Adipocyte (in vitro differentiated cells): ENCODE data around the gene LEPROT.

Experiments
- DNase-seq: peaks from one replicate; pipeline ENCODE4 v3.0.0-alpha.2; 2015; ENCODE audit warnings: low read depth
- H3K27me3 ChIP-seq: replicated peaks from 2 replicates; pipeline ENCODE4 v1.7.0; 2013; ENCODE audit warnings: mild to moderate bottlenecking, low read length, moderate library complexity; ENCODE audit not compliant: control insufficient read depth, insufficient read depth
- H3K36me3 ChIP-seq: 2 replicates; pipeline ENCODE4 v1.7.0; 2013; ENCODE audit warnings: low read length, mild to moderate bottlenecking, moderate library complexity; ENCODE audit not compliant: control insufficient read depth, insufficient read depth, severe bottlenecking
- H3K4me1 ChIP-seq: 2 replicates; pipeline ENCODE4 v1.7.0; 2013; ENCODE audit warnings: mild to moderate bottlenecking, low read length, moderate library complexity; ENCODE audit not compliant: control insufficient read depth, insufficient read depth
- H3K4me3 ChIP-seq: 2 replicates; pipeline ENCODE4 v1.7.0; 2013; ENCODE audit warnings: mild to moderate bottlenecking, low read length, moderate library complexity
- H3K9ac ChIP-seq: 2 replicates; pipeline ENCODE4 v1.7.0; 2013; ENCODE audit warnings: mild to moderate bottlenecking, low read length, moderate library complexity
- H3K9me3 ChIP-seq: 2 replicates; pipeline ENCODE4 v1.7.0; 2013; ENCODE audit warnings: mild to moderate bottlenecking, low read length, moderate library complexity; ENCODE audit not compliant: control insufficient read depth

Gene LEPROT

DNA sequence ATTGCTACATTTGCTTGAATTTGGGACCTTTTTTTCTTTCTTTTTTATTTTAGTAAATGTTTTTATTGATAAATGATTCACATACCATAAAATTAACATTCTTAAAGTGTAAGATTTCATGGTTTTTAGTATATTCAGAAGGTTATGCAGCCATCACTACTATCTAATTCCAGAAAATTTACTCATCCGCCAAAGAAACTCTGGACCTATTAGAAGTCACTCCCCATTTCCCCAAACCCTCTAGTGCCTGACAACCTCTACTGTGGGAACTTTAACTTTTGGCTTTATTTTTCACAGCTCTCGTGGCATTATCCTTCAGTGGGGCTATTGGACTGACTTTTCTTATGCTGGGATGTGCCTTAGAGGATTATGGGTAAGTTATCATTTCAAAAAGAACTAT lies 4.5 kb downstream of the LEPROT start:
- DNase-seq = no peak
- peak overlapping the region; percentile 38 for H3K4me3 ChIP-seq
- H3K9ac ChIP-seq = peak overlapping the region; percentile 44
- H3K27me3 ChIP-seq = no peaks in the 10 kb centered on the region
- no peaks in the 10 kb centered on the region for H3K9me3 ChIP-seq
- H3K36me3 ChIP-seq = peaks cover 43% of the 10 kb centered on the region
- peaks cover 59% of the 10 kb centered on the region for H3K4me1 ChIP-seq

DNA sequence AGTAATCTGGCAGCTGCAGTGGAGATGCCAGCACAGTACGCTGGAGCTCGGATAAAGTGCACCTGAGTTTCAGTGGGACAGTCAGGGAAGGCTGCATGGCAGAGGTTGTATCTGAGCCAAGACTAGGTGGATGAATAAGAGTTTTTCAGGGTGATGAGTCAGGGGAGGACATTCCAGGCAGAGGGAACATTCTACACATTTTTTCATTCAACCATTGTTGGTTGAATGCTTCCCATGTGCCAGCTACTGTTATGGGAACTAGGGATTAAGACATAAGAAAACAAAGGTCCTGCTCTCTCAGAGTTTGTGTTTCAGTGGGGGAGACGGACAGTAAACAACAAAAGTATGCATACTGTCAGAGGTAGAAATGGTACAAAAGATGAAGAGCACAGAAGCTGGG lies 5.2 kb downstream of the LEPROT start:
- Histone ChIP-seq H3K9ac (peak overlapping the region; percentile 44), H3K9me3 (no peaks in the 10 kb centered on the region), H3K4me1 (peaks cover 66% of the 10 kb centered on the region), H3K4me3 (peak overlapping the region; percentile 21), H3K36me3 (peaks cover 49% of the 10 kb centered on the region), H3K27me3 (no peaks in the 10 kb centered on the region)
- peak; percentile 76 for DNase-seq

DNA sequence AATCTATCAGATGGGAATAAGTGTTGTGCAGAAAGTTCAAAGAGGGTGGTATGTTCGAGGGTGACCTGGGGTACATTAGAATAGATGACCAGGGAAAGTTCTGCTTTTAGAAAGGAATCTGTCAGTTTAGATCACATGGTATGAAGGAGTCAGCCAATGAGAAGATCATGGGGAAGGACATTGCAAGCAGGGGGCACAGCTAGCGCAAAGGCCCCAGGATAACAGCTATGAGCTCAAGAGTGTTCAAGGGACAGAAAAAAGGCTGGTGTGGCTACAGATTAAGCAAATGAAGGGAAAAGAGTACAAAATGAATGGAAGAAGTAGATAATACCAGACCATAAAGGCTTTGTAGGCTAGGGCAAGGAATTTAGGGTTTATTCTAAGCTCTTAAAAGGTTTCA lies 8.6 kb downstream of the LEPROT start:
- Histone ChIP-seq H3K36me3 (peaks cover 74% of the 10 kb centered on the region), H3K4me3 (no peak overlapping the region), H3K9me3 (no peaks in the 10 kb centered on the region), H3K9ac (no peak overlapping the region), H3K4me1 (peaks cover 52% of the 10 kb centered on the region), H3K27me3 (no peaks in the 10 kb centered on the region)
- no peak for DNase-seq

DNA sequence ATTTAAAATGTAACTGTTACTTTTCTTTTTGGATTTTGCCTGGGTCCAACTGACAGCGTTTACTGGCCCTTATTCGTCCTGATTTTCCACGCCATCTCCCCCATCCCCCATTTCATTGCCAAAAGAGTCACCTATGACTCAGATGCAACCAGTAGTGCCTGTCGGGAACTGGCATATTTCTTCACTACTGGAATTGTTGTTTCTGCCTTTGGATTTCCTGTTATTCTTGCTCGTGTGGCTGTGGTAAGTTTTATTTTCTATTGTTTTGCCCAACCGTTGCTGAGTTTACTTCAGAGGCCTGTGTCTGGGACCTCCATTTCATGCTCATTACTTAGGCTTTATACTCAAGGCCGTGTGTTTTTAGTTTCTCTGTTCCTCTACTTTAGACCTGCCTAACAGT lies 9.3 kb downstream of the LEPROT start:
- H3K9ac ChIP-seq = peak overlapping the region; percentile 81
- peak overlapping the region; percentile 64 for H3K4me3 ChIP-seq
- H3K27me3 ChIP-seq = no peaks in the 10 kb centered on the region
- peaks cover 81% of the 10 kb centered on the region for H3K36me3 ChIP-seq
- no peaks in the 10 kb centered on the region for H3K9me3 ChIP-seq
- peak; percentile 79 for DNase-seq
- peaks cover 45% of the 10 kb centered on the region for H3K4me1 ChIP-seq

DNA sequence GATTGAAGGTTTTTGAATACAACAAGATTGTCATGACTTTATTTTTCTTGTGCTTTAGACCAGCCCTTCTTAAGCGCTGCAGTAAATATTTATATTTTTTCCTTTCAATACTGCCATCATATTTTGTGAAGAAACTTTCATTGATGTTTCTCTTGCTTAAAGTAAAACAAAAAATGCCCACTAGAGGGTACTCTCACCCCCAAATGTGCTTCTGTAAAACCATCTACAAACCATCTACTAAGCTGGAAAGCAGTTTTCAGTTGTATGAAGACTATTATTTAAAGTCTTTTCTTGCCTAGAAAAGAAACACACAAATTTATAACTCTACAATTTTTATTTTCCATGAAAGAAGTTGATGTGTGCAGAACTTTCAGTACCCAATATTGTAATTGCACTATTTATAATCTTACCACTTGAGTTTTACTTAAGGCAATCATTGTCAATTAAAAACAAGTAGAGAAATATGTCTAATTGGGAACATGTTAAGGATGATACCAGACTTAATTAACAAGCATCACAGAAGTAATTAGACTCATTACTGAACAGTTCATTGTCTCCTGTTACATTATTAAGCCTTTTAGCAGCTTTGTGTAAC lies 10.7 kb downstream of the LEPROT start:
- Histone ChIP-seq H3K9me3 (no peaks in the 10 kb centered on the region), H3K4me3 (no peak overlapping the region), H3K36me3 (peaks cover 72% of the 10 kb centered on the region), H3K27me3 (no peaks in the 10 kb centered on the region), H3K9ac (peak overlapping the region; percentile 81), H3K4me1 (peaks cover 39% of the 10 kb centered on the region)
- peak; percentile 84 for DNase-seq

DNA sequence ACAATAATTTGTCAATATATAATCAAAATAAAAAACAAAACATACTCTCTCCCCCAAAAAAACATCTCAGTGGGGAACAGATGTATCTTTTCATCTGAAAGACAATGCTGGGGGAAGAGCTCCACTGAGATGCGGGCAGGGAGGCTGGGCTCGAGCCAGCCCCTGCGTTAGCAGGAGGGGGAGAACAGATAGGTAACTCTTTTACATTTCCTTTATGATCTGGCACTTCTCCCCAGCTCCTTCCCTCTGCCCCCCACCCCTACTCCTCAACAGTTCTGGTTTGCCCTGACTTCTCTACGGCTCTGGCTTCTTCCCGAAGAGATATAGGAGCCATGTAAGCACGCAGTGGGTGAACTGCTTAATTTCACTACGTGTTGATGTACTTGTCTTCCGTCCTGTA lies 12.4 kb downstream of the LEPROT start:
- peaks cover 56% of the 10 kb centered on the region for H3K36me3 ChIP-seq
- no peak overlapping the region for H3K9ac ChIP-seq
- H3K4me3 ChIP-seq = no peak overlapping the region
- DNase-seq = no peak
- peaks cover 40% of the 10 kb centered on the region for H3K4me1 ChIP-seq
- no peaks in the 10 kb centered on the region for H3K9me3 ChIP-seq
- no peaks in the 10 kb centered on the region for H3K27me3 ChIP-seq

DNA sequence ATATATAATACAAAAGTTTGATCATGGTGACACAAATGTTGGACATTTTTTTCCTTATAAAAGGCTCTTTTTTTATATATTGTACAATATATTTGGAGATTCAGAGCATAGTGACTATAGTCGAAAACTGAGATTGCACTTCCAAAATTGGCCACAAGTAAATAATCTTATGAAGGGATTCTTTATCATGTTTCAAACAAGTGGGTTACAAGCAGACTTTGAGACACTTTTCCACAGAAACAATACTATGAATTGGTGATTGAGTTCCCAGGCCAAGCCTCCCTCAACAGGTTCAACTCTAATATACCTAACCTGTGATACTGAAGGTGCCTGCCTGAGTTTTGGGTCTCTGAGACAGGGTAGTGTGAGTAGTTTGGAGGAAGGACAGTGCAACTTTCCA lies 13.8 kb downstream of the LEPROT start:
- Histone ChIP-seq H3K4me1 (peaks cover 37% of the 10 kb centered on the region), H3K27me3 (no peaks in the 10 kb centered on the region), H3K4me3 (no peak overlapping the region), H3K9ac (no peak overlapping the region), H3K9me3 (no peaks in the 10 kb centered on the region), H3K36me3 (peaks cover 44% of the 10 kb centered on the region)
- no peak for DNase-seq

DNA sequence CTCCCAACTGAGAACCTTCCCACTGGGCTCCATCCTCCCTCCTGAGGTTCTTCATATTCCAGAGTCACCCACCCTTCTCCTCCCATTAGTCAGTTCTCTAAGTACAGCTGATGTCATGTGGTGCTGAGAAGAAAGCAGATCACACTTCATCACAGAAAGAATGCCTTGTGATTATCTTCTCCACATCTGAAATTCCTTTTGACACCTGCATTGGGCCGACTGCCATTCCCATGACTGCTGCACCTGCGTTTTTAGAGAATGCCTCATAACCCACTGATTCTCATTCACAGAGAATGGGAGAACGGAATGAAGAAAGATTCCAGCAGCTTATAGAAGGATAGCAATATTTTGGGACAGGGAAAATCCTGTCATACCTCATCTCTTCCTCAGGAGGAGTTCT lies 14.3 kb downstream of the LEPROT start:
- H3K36me3 ChIP-seq = peaks cover 43% of the 10 kb centered on the region
- no peaks in the 10 kb centered on the region for H3K9me3 ChIP-seq
- no peak overlapping the region for H3K9ac ChIP-seq
- H3K27me3 ChIP-seq = no peaks in the 10 kb centered on the region
- H3K4me3 ChIP-seq = no peak overlapping the region
- DNase-seq = no peak
- peaks cover 32% of the 10 kb centered on the region for H3K4me1 ChIP-seq

DNA sequence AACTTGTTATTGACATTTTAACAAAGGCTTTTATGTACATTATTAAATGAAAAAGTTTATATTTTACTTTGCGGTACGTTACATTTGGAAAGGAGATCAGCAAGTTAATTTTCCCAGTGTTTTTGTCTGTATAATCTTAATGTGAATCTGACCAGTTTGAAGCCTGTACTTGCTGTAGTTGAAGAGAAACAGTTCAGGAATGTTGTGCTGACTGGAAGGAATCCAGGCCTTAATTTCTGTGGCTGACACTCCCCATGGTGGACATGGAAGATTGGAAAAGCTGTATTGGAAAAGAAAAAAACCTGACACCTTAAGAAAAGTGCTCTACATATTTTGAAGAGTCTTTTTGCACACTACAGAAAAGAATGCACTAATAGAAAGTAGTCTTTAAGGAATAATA lies 15.5 kb downstream of the LEPROT start:
- H3K9me3 ChIP-seq = no peaks in the 10 kb centered on the region
- H3K27me3 ChIP-seq = no peaks in the 10 kb centered on the region
- H3K4me3 ChIP-seq = peak overlapping the region; percentile 7
- H3K36me3 ChIP-seq = peaks cover 35% of the 10 kb centered on the region
- peaks cover 27% of the 10 kb centered on the region for H3K4me1 ChIP-seq
- peak; percentile 75 for DNase-seq
- H3K9ac ChIP-seq = peak overlapping the region; percentile 55

DNA sequence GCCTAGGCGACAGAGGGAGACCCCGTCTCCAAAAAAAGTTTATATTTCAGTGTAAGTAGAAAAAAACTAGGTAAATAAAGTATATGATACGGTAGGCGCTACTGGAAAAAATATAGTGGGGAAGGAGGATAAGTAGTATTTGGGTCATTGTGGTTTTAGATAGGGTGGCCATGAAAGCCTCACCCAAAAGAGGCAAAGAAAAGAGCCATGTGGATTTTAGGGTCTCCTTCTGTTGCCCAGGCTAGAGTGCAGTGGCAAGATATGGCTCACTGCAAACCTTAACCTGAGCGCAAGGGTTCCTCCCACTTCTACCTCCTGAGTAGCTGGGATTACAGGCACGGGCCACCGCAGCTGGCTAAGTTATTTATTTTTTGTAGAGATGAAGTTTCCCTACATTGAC lies 17.1 kb downstream of the LEPROT start:
- H3K9me3 ChIP-seq = peaks cover 4% of the 10 kb centered on the region
- peaks cover 22% of the 10 kb centered on the region for H3K36me3 ChIP-seq
- no peak for DNase-seq
- H3K4me3 ChIP-seq = no peak overlapping the region
- no peaks in the 10 kb centered on the region for H3K27me3 ChIP-seq
- no peak overlapping the region for H3K9ac ChIP-seq
- H3K4me1 ChIP-seq = peaks cover 27% of the 10 kb centered on the region

DNA sequence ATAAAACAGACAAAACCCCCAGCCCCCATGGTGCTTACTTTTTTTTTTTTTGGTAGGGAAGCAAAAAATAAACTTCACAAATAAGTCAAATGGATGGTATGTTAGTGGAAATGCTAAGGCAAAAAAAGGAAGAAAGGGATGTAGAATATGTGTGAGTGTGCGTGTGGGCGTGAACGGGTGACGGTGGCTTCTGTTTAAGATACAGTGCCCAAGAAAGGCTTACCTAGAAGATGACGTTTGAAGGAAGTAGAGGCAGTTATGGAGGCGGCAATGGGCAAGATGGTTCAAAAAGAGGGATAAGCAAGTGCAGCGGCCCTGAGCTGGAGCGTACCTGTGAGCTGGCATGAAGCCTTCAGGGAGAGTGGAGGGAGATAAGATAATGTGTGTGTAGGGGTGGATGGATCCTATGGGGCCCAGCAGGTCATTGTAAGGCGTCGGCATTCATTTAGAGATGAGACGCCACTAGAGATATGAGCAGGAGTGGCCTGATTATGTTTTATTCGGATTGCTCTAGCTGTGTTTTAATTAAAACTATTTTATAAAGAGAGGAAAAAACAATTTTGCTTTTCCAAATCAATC lies 19.9 kb downstream of the LEPROT start:
- Histone ChIP-seq H3K36me3 (no peaks in the 10 kb centered on the region), H3K9ac (no peak overlapping the region), H3K4me3 (no peak overlapping the region), H3K9me3 (peaks cover 7% of the 10 kb centered on the region), H3K4me1 (peaks cover 25% of the 10 kb centered on the region), H3K27me3 (no peaks in the 10 kb centered on the region)
- no peak for DNase-seq

DNA sequence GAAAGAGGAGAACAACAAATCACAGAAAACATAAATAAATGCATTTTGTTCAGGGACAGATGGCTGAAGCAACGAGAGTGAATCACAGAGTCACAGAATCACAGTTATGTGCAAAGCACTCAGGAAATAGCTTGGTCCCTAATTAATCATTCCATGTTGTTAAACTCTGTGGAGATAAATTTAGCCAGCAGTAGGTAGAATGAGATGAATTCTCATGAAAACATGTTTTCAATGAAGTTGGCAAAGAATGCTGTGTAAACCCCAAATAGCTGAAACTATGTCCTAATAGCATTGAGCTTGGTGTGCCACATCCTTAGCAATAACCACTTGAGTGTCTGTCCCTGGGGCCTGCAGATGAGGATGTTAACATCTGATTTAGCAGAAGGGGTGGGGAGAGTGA lies 20.4 kb downstream of the LEPROT start:
- Histone ChIP-seq H3K9ac (no peak overlapping the region), H3K9me3 (peaks cover 7% of the 10 kb centered on the region), H3K27me3 (no peaks in the 10 kb centered on the region), H3K36me3 (no peaks in the 10 kb centered on the region), H3K4me3 (no peak overlapping the region), H3K4me1 (peaks cover 20% of the 10 kb centered on the region)
- DNase-seq = peak; percentile 35
